GM21528 (cell line): ENCODE data around the gene ATG14.
"Not testable (repeated sequence)": the region's sequence is repeated elsewhere in the genome, so short reads cannot be mapped to it uniquely, and the experiment has no call there.

Source experiments
- ATAC-seq: cut with Tn5 transposase; IDR thresholded peaks from one replicate; pipeline ENCODE4 v1.9.1; 2021; ENCODE audit warnings: mild to moderate bottlenecking, moderate library complexity; ENCODE audit not compliant: unreplicated experiment, low FRiP score

The ATG14 gene

GRCh38 chr14:55389330-55389729 is 22.3 kb downstream of the ATG14 start:
- no peak for ATAC-seq

GRCh38 chr14:55388160-55388559 is 23.5 kb downstream of the ATG14 start:
- ATAC-seq = no peak

GRCh38 chr14:55387121-55387520 is 24.5 kb downstream of the ATG14 start:
- no peak for ATAC-seq

- ATAC-seq = no peak
These were observed 25.4 kb downstream of the ATG14 start for GRCh38 chr14:55386037-55386808.

- ATAC-seq = no peak
These were observed 27.1 kb downstream of the ATG14 start for GRCh38 chr14:55384536-55384935.

- no peak for ATAC-seq
These were observed 28.0 kb downstream of the ATG14 start for GRCh38 chr14:55383541-55384140.

GRCh38 chr14:55383056-55383466 is 28.6 kb downstream of the ATG14 start:
- not testable (repeated sequence) for ATAC-seq

- no peak for ATAC-seq
These were observed 29.1 kb downstream of the ATG14 start for GRCh38 chr14:55382483-55382882.

- no peak for ATAC-seq
These were observed 30.1 kb downstream of the ATG14 start for GRCh38 chr14:55381561-55381960.

- no peak for ATAC-seq
These were observed 30.6 kb downstream of the ATG14 start for GRCh38 chr14:55381040-55381439.

- no peak for ATAC-seq
These were observed 34.4 kb downstream of the ATG14 start for GRCh38 chr14:55377236-55377635.

GRCh38 chr14:55374771-55375170 is 36.9 kb downstream of the ATG14 start:
- no peak for ATAC-seq

- no peak for ATAC-seq
These were observed 37.6 kb downstream of the ATG14 start for GRCh38 chr14:55373784-55374705.

GRCh38 chr14:55372825-55373224 is 38.8 kb downstream of the ATG14 start:
- ATAC-seq = no peak

GRCh38 chr14:55372423-55372822 is 39.2 kb downstream of the ATG14 start:
- ATAC-seq = no peak

- ATAC-seq = no peak
These were observed 40.7 kb downstream of the ATG14 start for GRCh38 chr14:55370883-55371455.

GRCh38 chr14:55366271-55366670 is 45.4 kb downstream of the ATG14 start:
- no peak for ATAC-seq

GRCh38 chr14:55361190-55361589 is 50.4 kb downstream of the ATG14 start:
- no peak for ATAC-seq

GRCh38 chr14:55359307-55359706 is 52.3 kb downstream of the ATG14 start:
- ATAC-seq = no peak

- ATAC-seq = no peak
These were observed 54.7 kb downstream of the ATG14 start for GRCh38 chr14:55356913-55357312.

- ATAC-seq = no peak
These were observed 55.7 kb downstream of the ATG14 start for GRCh38 chr14:55355922-55356321.
